WI38 (cell line): ENCODE measurements around the gene ZYG11B.

Source experiments
- H3K4me3 ChIP-seq: 2 replicates; pipeline ENCODE4 v1.5.1; 2011; ENCODE audit warnings: low read depth, mild to moderate bottlenecking, control low read depth, low read length
- TF ChIP-seq, protein P1 (sequence below): IDR thresholded peaks from 2 replicates; pipeline ENCODE4 v1.5.1; 2012; ENCODE audit warnings: low read depth, mild to moderate bottlenecking, control low read depth, low read length

ZYG11B gene

DNA sequence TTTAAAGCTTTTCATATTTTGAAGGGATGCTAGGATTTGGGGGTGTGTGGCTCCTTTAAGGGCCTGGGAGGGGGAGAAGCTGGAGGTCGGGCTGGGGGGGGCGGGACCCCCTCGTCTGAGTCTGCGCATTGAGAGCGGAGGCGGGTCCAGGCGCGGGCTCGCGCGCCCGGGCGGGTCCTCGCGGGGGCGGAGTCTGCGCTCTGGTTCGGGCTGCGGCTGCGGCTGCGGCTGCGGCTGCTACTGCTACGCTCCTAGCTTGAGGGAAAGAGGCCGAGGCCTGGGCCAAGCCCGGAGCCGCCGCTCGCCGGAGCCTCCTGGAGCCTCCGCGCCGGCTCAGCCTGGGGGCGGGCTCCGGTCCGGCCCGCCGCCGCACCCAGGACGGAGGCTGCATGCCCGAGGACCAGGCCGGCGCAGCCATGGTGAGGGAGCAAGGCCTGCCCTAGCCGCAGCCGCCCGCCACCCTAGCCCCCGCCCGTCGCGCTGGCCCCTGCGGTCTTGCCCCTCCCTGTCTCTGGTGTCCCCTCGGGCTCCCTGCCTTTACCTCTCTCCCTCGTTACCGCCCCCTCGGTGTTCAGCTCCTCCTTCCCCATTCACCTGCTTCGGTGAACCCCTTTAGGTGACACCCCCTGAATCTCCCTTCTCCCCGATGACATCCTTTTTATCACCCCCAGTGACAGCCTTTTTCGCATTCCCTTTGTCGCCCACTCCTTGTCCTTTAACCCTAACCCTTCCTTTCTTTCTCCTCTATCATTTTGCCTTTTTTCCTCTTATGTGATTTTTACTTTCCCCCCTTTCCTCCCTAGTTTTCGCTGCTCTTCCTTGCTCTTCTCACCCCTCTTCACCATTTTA lies at the start of gene ZYG11B:
TSS of gene ZYG11B (plus strand) at position 189 of the 849 bp plus-strand sequence. CDS start at position 390, 201 bp downstream.
- peak within 1 kb of the TSS; percentile 94 for H3K4me3 ChIP-seq
- TF ChIP-seq, protein P1, sequence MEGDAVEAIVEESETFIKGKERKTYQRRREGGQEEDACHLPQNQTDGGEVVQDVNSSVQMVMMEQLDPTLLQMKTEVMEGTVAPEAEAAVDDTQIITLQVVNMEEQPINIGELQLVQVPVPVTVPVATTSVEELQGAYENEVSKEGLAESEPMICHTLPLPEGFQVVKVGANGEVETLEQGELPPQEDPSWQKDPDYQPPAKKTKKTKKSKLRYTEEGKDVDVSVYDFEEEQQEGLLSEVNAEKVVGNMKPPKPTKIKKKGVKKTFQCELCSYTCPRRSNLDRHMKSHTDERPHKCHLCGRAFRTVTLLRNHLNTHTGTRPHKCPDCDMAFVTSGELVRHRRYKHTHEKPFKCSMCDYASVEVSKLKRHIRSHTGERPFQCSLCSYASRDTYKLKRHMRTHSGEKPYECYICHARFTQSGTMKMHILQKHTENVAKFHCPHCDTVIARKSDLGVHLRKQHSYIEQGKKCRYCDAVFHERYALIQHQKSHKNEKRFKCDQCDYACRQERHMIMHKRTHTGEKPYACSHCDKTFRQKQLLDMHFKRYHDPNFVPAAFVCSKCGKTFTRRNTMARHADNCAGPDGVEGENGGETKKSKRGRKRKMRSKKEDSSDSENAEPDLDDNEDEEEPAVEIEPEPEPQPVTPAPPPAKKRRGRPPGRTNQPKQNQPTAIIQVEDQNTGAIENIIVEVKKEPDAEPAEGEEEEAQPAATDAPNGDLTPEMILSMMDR = no peak

DNA sequence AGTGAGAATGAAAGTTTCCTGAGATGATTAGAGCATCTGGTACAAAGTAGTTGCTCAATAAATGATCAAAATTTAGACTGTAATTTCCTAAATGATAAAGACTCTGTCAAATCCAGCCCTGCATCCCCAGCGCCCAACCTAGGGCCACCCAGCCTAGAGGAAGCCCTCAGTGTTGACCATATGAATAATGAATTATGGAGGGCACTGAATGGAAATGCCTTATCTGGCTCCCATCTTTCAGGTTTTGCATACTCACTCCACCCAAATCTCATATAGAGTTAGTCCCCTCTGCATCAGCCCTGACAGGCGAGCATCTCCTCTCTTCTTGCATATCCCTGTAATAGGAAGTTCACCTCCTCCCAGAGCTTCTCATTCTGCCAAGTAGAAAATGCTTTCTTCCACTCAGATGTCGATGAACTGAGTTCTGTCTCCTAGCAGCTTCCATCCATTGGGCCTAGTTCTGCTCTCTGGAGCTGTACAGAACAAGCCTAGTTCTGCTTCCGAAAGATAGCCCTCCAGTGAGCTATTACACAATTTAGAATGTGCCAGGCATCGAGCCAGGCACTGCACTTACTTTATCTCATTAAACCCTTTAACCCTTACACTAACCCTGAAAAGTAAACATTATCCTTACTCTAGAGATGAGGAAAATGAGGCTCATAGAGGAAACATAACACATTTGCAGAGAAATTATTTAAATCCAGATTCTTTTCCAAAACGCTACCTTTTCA lies 49.0 kb upstream of the ZYG11B start:
- TF ChIP-seq, protein P1 = no peak
- H3K4me3 ChIP-seq = no peak overlapping the region

DNA sequence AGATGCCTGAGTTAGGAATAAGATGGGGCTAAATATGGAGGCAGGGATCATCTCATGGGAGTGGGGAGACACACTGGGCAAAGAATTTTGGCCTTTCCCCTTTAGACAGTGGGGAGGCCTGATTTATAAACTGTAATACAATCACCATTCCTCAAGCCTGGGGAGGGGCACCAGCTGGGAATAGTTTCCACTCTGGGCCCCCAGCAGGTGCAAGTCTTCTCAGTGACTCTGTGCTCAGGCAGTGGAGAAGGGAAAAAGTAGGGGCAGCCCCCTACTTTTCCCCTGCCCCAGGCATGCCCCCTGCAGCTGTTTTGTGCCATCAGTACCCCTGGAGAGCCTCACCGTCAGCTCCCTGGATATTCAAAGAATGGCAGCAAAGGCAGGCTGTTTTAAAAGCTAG lies 47.2 kb upstream of the ZYG11B start:
- TF ChIP-seq, protein P1 = no peak

DNA sequence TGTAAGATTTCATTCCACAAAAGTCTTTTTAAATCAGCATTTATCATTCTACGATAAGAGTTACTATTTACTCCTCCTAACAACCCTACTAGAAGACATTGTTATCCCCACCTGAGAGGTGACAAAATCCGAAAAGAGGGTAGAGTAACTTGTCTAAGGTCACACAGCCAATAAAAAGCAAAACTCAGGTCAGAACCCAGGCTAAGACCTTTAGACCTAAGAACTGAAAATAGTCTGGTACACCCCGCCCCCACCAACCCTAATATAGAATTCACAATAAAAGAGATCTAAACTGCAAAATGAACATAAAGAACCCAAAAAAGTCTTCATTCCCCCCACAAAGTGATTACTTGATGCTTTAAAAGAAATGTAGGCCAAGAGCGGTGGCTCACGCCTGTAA lies 46.8 kb upstream of the ZYG11B start:
- TF ChIP-seq, protein P1 = no peak
- no peak overlapping the region for H3K4me3 ChIP-seq

More for the DNA sequence above, 47.2 kb upstream of the ZYG11B start:
- H3K4me3 ChIP-seq = no peak overlapping the region

DNA sequence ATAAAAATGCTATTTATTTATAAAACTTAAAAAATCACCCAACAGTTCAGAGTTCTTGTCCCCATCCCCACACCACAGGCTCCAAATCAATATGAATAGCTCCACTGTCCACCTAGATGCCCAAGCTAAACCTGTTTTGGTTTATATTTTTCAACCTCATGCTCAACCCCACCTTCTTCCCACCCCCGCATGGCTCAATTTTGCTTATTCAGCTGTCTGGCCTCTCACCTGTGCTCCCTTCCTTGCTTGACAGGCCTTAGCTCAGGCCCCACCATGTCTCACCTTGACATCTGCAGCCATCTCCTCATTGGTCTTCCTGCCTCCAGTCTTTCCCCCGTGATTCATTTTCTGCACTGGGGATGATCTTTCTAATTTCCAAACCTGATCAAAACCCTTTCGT lies 45.9 kb upstream of the ZYG11B start:
- TF ChIP-seq, protein P1 = no peak
- H3K4me3 ChIP-seq = no peak overlapping the region

DNA sequence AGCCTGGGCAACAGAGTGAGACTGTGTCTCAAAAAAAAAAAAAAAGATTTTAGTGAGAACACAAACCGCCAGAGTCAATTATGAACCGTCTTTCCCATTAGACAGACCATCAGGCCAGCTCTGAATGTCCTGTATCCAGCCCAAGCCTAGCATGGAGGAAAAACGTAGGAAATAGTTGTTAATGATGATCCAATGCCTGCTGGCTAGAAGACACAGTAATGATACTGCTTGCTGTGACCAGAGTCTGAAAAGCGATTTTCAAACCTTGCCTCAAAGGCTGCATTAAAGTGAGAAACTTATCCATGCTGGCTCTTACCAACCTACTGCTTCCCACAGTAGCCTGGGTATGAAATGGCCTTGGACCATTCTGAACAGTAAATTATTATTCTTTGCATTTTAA lies 45.1 kb upstream of the ZYG11B start:
- TF ChIP-seq, protein P1 = no peak
- no peak overlapping the region for H3K4me3 ChIP-seq
